GM12864 (cell line): ENCODE results near the gene LCOR.

ENCODE experiments used
- DNase-seq: peaks from one replicate; pipeline ENCODE4 v3.0.0-alpha.2; 2011; ENCODE audit warnings: low read depth
- H3K4me3 ChIP-seq: 2 replicates; pipeline ENCODE4 v1.5.1; 2011; ENCODE audit warnings: mild to moderate bottlenecking, low read depth, low read length, control low read depth
- TF ChIP-seq, protein P1 (sequence below): IDR thresholded peaks from 2 replicates; pipeline ENCODE4 v1.5.1; 2011; ENCODE audit warnings: low read depth, mild to moderate bottlenecking, moderate library complexity, low read length, control low read depth, inconsistent platforms; ENCODE audit errors: missing control alignments

Gene LCOR

DNA sequence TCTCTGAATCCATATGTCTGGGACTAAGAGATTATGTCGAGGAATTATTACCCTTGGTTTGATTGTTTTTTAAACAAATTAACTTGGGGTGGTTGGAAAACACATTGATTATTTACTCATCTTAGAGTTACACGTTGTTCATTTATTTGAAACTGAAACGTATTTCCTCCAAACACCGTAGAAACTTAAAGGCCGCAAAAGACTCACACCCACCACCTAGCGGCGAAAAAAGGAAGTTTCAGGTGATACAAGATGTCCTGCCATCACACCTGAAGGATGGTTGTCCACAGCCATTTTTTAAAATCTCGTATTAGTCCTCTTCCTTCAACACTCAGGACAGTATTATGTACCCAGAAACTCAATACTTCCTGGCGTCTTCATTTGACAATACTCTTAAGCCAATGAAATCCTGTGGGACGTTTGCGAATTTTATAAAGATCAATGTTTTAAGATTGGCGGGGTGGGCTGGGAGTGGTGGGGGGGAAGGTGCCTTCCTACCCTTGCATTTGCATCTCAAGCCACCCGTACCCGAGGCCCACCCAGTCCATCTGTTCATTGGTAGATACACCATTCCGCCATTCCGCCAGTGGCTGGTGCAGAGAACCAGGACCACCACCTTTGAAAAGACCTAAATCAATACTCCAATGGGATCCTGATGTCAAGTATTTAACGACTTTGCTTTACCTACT, 1.4 kb upstream of the LCOR start:
- peak; percentile 78 for DNase-seq
- H3K4me3 ChIP-seq, result no peak overlapping the region
- TF ChIP-seq, protein P1, sequence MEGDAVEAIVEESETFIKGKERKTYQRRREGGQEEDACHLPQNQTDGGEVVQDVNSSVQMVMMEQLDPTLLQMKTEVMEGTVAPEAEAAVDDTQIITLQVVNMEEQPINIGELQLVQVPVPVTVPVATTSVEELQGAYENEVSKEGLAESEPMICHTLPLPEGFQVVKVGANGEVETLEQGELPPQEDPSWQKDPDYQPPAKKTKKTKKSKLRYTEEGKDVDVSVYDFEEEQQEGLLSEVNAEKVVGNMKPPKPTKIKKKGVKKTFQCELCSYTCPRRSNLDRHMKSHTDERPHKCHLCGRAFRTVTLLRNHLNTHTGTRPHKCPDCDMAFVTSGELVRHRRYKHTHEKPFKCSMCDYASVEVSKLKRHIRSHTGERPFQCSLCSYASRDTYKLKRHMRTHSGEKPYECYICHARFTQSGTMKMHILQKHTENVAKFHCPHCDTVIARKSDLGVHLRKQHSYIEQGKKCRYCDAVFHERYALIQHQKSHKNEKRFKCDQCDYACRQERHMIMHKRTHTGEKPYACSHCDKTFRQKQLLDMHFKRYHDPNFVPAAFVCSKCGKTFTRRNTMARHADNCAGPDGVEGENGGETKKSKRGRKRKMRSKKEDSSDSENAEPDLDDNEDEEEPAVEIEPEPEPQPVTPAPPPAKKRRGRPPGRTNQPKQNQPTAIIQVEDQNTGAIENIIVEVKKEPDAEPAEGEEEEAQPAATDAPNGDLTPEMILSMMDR, result peak; percentile 83

DNA sequence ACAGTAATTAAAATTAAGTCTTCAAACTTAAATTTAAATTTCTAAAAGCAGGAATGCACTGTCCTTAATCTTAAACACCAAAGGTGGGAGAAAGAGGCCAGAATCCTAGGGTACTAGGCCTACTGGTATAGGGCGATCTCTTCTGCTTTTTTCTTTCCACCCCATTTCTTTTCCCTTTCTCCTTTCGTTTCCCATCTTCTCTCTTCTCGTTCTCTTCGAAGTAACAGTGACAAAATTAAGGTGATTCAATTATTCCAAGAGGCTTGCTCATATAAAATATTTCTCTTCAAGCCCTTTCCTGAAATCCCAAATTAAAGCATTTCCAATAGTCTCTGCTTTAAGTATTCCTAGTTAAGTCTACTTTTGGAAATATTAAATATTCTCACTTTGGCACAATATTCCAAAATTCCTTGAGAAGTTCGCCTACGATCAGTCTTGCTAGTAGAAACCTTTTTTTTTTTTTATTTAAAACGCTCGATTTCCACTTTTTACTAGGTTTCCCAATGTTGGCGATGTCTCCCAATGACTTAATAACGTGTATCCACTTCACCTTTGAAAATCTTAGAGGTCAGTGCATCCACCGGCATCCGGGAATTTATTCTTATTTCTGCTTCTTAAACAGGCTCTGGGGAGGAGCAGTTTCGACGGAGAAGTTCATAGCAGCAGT, 765 bp upstream of the LCOR start:
- H3K4me3 ChIP-seq, result peak overlapping the region; percentile 43
- no peak for DNase-seq
- TF ChIP-seq, protein P1, result no peak

DNA sequence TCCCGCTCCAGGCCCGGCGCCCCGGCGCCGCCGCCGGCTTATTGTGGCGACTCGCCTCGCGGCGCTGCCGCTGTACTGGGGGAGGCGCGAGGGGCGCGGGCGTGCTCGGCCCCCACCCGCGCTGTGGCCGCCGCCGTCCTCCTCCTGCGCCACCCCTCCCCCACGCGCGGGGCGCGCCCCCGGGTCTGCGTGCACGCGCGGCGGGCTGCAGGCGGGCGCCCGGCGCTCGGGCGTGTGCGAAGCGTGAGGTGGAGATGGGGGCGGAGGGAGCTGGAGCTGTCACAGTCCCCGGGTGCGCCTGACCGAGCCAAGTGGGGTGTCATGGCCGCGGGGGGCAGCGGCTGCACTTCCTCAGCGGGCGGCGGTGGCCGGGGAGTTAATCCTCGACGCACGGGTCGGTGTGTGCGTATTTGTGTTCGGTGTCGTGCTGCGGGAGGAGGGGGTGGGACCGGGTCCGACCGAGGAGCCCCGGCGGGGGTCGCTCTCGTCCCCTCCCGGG, 672 bp downstream of the LCOR start:
- TF ChIP-seq, protein P1, result no peak
- peak; percentile 62 for DNase-seq
- peak overlapping the region; percentile 85 for H3K4me3 ChIP-seq

DNA sequence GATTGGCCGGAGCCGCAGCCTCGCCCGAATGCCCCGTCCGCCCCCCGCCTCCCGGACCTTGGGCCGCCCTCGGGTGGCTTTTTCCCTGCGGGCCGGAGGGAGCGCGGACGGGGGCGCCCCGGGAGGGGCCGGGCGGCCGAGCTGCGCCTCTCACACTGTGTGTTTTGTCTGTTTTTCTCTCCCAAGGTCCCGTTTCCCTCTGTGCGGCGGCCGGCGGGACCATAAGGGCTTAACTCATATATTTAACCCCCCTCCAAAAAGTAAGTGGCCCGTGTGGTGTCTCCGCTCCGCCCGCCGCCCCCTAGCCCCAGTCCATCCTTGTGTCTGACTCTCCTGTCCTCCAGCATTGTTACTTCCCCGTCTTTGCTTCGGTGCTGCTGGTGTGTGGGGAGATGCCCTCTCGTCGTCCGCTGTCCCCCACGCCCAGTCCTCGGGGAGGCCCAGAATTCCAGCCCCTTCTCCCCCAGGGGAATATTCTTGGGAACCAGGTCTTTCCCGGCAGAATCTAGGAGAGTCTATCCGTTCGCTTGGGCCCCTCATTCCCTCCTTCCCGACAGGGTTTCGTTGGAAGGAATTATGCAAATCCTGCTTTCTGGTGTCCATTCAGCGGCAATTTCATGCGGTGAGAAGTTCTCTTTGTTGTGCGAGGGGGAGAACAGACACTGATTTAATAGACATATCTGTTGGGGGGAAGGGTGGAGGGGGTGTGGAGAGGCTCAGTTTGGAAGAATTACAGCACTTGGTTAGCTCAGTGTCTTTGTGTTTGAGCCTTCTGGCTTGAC, 1.3 kb downstream of the LCOR start:
- H3K4me3 ChIP-seq, result peak overlapping the region; percentile 85
- no peak for DNase-seq
- TF ChIP-seq, protein P1, result no peak

DNA sequence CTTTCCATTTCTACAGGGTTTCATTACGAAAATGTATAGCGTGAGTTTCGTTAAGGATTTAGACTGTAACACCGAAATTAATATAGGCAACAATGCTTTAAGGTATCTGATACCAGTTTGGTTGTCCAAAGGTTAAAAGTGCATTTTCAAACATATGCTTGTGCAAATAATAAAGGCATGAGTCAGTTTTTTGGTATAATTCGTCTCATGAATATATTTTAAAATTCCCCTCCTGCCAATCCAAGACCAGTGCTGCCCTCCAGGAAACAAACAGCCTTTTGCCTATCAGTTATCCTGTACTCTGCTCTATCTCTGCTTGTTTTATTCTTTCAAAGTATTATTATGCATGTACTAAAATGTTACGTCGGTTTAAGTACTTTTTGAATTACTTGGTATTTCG, 2.0 kb downstream of the LCOR start:
- H3K4me3 ChIP-seq, result peak overlapping the region; percentile 85
- DNase-seq, result no peak
- TF ChIP-seq, protein P1, result no peak

DNA sequence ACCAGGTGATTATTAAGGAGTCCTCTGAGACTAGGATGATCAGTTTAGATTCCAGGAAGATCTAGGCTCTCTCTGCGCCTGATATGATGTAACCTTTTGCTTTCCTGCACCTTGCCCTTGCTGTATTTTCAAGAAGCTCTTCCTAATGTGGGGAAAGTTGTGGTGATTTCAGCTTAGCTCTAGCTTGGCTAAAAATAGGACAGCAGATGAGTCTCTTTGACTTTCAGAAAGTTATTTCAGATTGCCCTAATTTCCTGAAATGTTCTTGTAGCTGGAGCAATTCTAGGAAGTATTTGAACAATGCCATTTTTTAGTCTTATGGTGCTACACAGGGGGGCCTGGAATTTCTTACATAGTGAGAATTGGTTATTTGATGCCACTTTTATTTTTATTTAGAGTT, 3.8 kb downstream of the LCOR start:
- TF ChIP-seq, protein P1, result no peak
- H3K4me3 ChIP-seq, result no peak overlapping the region; the same call in 1 of the 2 replicates
- no peak for DNase-seq
